ENCODE measurements around the gene TMEM184A. TPM values are rescaled to one million over a fixed set of nuclear protein-coding genes. Genes with fewer than 3 reads are reported as not detected.

The TMEM184A gene
- total and polyA plus RNA-seq, 7 donors: 0.28 to 60.3 (median 9.3) TPM; not detected in 3

DNA sequence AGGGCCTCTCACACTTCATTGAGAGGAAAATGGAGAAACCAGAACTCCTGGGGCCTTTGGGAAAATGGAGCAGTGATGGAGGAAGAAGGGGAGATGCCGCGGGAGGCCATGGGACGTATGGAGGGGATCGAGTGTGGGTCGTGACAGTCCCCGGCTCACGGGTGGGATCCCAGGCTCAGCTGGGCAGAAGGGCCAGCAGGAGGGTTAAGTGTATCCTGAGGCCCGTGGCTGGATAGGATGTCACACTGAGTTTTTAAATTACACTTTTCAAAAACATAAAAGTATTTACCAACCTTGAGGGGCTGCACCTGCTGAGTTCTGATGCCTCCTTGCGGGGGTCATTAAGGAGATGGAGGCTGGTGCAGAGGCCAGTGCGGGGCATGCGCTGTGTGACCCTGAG is 41.8 kb upstream of the TMEM184A start:
- no peaks in the 10 kb centered on the region for H3K36me3 ChIP-seq
- intact Hi-C loops (cut with DNase I): no loop called here
- H3K27ac ChIP-seq: no peak overlapping the region
- no peak overlapping the region for H3K4me3 ChIP-seq
- no peak for DNase-seq
- H3K4me1 ChIP-seq: no peaks in the 10 kb centered on the region
- no peaks in the 10 kb centered on the region for H3K9me3 ChIP-seq
- 92 to 93% methylated on average over 11 of the region's 11 CpGs for WGBS, 2 donors
- TF ChIP-seq POLR2AphosphoS5 (IDR thresholded peaks at IDR 0.05): no peak
- TF ChIP-seq, protein P1, sequence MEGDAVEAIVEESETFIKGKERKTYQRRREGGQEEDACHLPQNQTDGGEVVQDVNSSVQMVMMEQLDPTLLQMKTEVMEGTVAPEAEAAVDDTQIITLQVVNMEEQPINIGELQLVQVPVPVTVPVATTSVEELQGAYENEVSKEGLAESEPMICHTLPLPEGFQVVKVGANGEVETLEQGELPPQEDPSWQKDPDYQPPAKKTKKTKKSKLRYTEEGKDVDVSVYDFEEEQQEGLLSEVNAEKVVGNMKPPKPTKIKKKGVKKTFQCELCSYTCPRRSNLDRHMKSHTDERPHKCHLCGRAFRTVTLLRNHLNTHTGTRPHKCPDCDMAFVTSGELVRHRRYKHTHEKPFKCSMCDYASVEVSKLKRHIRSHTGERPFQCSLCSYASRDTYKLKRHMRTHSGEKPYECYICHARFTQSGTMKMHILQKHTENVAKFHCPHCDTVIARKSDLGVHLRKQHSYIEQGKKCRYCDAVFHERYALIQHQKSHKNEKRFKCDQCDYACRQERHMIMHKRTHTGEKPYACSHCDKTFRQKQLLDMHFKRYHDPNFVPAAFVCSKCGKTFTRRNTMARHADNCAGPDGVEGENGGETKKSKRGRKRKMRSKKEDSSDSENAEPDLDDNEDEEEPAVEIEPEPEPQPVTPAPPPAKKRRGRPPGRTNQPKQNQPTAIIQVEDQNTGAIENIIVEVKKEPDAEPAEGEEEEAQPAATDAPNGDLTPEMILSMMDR (IDR thresholded peaks at IDR 0.05): no peak
- TF ChIP-seq POLR2A (IDR thresholded peaks at IDR 0.05): no peak
- no peak for TF ChIP-seq EP300 (IDR thresholded peaks at IDR 0.05)
- peaks cover 11 to 58% (median 28%) of the 10 kb centered on the region in 3 donors for H3K27me3 ChIP-seq

DNA sequence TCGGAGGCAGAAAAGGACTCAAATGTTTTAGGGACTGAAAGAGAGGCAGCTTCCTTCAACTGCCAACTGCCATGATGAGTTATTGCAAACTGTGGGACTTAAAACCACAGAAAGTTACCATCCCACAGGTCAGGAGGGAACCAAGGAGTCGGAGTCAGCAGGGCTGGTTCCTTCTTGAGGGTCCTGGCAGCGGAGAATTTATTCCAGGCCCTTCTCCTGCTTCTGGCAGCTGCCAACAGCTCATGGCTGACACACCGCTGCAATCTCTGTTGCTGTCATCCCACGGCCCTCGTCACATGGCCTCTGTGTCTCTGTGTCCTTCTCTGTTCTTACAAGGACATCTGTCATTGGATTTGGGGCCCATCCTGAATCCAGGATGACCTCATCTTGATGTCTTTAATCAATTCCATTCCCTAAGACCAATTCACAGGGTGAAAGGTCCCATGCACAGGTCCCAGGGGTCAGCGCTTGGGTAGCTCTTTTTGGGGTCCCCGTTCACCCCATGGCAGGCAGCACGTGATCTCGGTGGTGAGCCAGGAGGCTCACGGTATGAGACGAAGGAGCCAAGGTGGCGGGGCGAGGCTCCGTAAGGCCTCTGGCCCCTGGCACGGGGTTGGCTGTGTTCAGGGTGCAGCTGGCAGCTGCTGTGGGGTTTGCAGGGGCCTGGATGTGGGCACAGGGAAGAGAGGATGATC is 41.2 kb upstream of the TMEM184A start:
- Histone ChIP-seq H3K4me3 (no peak overlapping the region), H3K27ac (no peak overlapping the region), H3K4me1 (no peaks in the 10 kb centered on the region), H3K36me3 (no peaks in the 10 kb centered on the region), H3K9me3 (no peaks in the 10 kb centered on the region), H3K27me3 (peaks cover 11 to 60% (median 34%) of the 10 kb centered on the region in 3 donors)
- no peak for DNase-seq
- TF ChIP-seq POLR2A (IDR thresholded peaks at IDR 0.05) (no peak), POLR2AphosphoS5 (IDR thresholded peaks at IDR 0.05) (no peak), EP300 (IDR thresholded peaks at IDR 0.05) (no peak)
- TF ChIP-seq, protein P1 (IDR thresholded peaks at IDR 0.05): no peak
- WGBS, 2 donors: 78 to 87% methylated on average over 16 of the region's 16 CpGs
- intact Hi-C loops (cut with DNase I): no loop called here

DNA sequence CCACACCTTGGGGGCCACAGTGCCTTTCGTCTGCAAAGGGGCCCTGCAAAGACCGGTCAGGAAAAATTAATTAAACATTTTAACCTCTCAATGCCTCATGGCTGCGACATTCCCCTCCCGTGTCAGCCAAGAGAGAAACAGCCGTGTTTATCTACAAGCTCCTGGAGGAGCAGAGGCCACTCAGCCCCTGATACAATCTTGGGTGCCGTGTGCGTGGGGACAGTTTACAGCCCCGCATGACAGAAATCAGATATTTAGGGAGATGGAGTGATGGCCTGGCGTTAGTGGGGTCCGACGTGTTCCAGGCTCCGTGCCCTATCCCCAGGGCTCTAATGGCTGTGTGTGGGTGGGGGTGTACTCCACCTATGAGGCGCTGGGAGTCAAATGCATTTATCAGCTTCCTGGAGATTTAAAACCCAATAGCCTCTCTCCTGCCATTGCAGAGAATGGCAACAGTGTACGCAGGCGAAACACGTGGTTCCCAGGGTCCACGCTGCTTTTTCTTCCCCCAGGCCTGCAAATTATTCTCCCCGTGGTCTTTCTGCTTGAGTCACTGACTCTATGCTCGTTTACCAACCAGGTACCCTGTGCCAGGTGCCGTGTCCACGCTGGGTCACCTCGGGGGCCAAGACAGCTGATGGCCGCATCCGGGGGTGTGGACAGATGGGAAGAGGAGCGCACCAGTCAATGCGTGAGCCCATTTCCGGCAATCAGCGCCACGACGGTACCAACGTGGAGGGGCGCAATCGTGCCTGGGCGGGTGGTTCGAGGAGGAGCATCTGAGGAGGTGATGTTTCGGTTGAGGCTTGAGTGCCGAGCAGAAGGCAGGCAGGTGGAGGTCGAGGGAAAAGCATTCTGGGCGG is 40.4 kb upstream of the TMEM184A start:
- no peak overlapping the region for H3K27ac ChIP-seq
- no peaks in the 10 kb centered on the region for H3K9me3 ChIP-seq
- no peaks in the 10 kb centered on the region for H3K4me1 ChIP-seq
- DNase-seq: no peak
- H3K36me3 ChIP-seq: no peaks in the 10 kb centered on the region
- intact Hi-C loops (cut with DNase I): no loop called here
- H3K4me3 ChIP-seq: no peak overlapping the region
- peaks cover 11 to 64% (median 35%) of the 10 kb centered on the region in 3 donors for H3K27me3 ChIP-seq
- 78 to 82% methylated on average over 39 of the region's 39 CpGs for WGBS, 2 donors
- TF ChIP-seq POLR2AphosphoS5 (IDR thresholded peaks at IDR 0.05): no peak
- no peak for TF ChIP-seq EP300 (IDR thresholded peaks at IDR 0.05)
- no peak for TF ChIP-seq POLR2A (IDR thresholded peaks at IDR 0.05)
- TF ChIP-seq, protein P1 (IDR thresholded peaks at IDR 0.05): no peak

DNA sequence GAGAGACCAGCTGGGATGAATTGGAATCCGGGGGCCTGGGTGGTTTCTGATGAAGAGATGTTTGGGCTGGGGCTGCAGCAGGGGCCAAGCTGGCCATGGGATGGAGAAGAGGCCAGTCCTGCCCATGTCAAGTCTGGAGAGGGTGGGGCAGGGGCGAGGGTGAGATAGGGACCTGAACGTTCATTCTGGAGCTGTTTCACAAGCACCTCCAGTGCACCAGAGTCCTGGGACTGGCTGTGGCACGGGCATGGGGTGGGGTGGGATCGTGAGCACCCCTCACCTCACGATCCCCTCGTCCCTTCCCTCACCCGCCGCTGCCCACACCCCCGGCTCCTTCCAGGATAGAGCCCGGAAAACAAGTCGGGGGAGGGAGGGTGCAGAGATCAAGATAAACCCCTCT is 39.6 kb upstream of the TMEM184A start:
- no peak for DNase-seq
- intact Hi-C loops (cut with DNase I): no loop called here
- Histone ChIP-seq H3K27ac (no peak overlapping the region), H3K4me1 (no peaks in the 10 kb centered on the region), H3K36me3 (no peaks in the 10 kb centered on the region), H3K4me3 (no peak overlapping the region), H3K9me3 (no peaks in the 10 kb centered on the region), H3K27me3 (peaks cover 15 to 72% (median 38%) of the 10 kb centered on the region in 3 donors)
- no peak for TF ChIP-seq EP300 (IDR thresholded peaks at IDR 0.05)
- TF ChIP-seq POLR2A (IDR thresholded peaks at IDR 0.05): no peak
- TF ChIP-seq, protein P1 (IDR thresholded peaks at IDR 0.05): no peak
- no peak for TF ChIP-seq POLR2AphosphoS5 (IDR thresholded peaks at IDR 0.05)
- 70 to 78% methylated on average over 12 of the region's 12 CpGs for WGBS, 2 donors

Measured in sigmoid colon (tissue), 7 donors.